K562 (cell line): Measurements from ENCODE around the gene SNX4. TPM values are rescaled to one million over a fixed set of nuclear protein-coding genes. Genes with fewer than 3 reads are reported as not detected.

ENCODE experiments used
- CC2D1A ChIP-seq: fragments of 450-650 bp; IDR thresholded peaks from 2 replicates; pipeline ENCODE4 v1.6.1; 2017; ENCODE audit warnings: mild to moderate bottlenecking
- CHCHD3 ChIP-seq: fragments of 250-450 bp; sonication (Bioruptor Pico); IDR thresholded peaks from 2 replicates; pipeline ENCODE4 v2.1.2; 2022; ENCODE audit warnings: mild to moderate bottlenecking
- ID3 ChIP-seq, 2 experiments: fragments of 250-450 bp in 1 of 2; fragments of 450-650 bp in 1 of 2; sonication (Bioruptor Pico) in 1 of 2; IDR thresholded peaks; 2 replicates each; pipeline versions ENCODE4 v1.6.1 to v1.8.0; 2016 to 2021; ENCODE audit warnings: mild to moderate bottlenecking in 2 of 2, moderate library complexity in 2 of 2, missing compliant biosample characterization in 1 of 2, missing genetic modification characterization in 1 of 2
- L3MBTL2 ChIP-seq: fragments of 450-650 bp; IDR thresholded peaks from 2 replicates; pipeline ENCODE4 v1.6.1; 2016; ENCODE audit warnings: mild to moderate bottlenecking, moderate library complexity
- MTF1 ChIP-seq: fragments of 250-450 bp; sonication (Bioruptor Pico); IDR thresholded peaks from 2 replicates; pipeline ENCODE4 v1.9.0; 2021; ENCODE audit warnings: moderate library complexity, mild to moderate bottlenecking, inconsistent platforms, borderline replicate concordance
- NFYB ChIP-seq: IDR thresholded peaks from 2 replicates; pipeline ENCODE4 v1.6.1; 2011; ENCODE audit warnings: mild to moderate bottlenecking, moderate library complexity; ENCODE audit not compliant: insufficient read length; ENCODE audit errors: extremely low read depth
- PHB2 ChIP-seq: fragments of 450-650 bp; IDR thresholded peaks from 2 replicates; pipeline ENCODE4 v1.6.1; 2017; ENCODE audit warnings: low read depth
- PHF20 ChIP-seq: fragments of 450-650 bp; IDR thresholded peaks from 2 replicates; pipeline ENCODE4 v1.6.1; 2018; ENCODE audit not compliant: partially characterized antibody
- REST ChIP-seq, 2 experiments: fragments of 450-650 bp; formaldehyde crosslinking in 1 of 2; IDR thresholded peaks; 2 replicates each; pipeline versions ENCODE4 v1.4.0 to v1.6.1; 2014 to 2020; ENCODE audit warnings: mild to moderate bottlenecking in 2 of 2, borderline replicate concordance in 1 of 2, low read depth in 1 of 2
- SMARCB1 ChIP-seq: IDR thresholded peaks from 2 replicates; pipeline ENCODE4 v1.6.1; 2011; ENCODE audit warnings: improper control_type of control experiment, low read depth; ENCODE audit not compliant: insufficient read length
- SMARCC2 ChIP-seq: fragments of 450-650 bp; IDR thresholded peaks from 2 replicates; pipeline ENCODE4 v1.6.1; 2017; ENCODE audit warnings: antibody characterized with exemption, moderate library complexity, mild to moderate bottlenecking, low read depth
- YBX1 ChIP-seq: fragments of 450-650 bp; IDR thresholded peaks from 2 replicates; pipeline ENCODE4 v1.7.1; 2016; ENCODE audit warnings: mild to moderate bottlenecking
- ZBTB9 ChIP-seq: fragments of 450-650 bp; formaldehyde crosslinking; IDR thresholded peaks from 2 replicates; pipeline ENCODE4 v1.4.0; 2020; ENCODE audit warnings: mild to moderate bottlenecking, moderate library complexity
- ZC3H8 ChIP-seq: fragments of 450-650 bp; IDR thresholded peaks from 2 replicates; pipeline ENCODE4 v1.6.1; 2017
- ZNF347 ChIP-seq: fragments of 450-650 bp; formaldehyde crosslinking; IDR thresholded peaks from 2 replicates; pipeline ENCODE4 v1.4.0; 2020; ENCODE audit warnings: low read depth, mild to moderate bottlenecking, moderate library complexity
- ZNF57 ChIP-seq: fragments of 450-650 bp; formaldehyde crosslinking; IDR thresholded peaks from 2 replicates; pipeline ENCODE4 v1.4.0; 2020; ENCODE audit warnings: mild to moderate bottlenecking, moderate library complexity
- ZNF785 ChIP-seq: fragments of 250-450 bp; sonication (Bioruptor Pico); IDR thresholded peaks from 2 replicates; pipeline ENCODE4 v1.4.0; 2020; ENCODE audit warnings: mild to moderate bottlenecking
- polyA plus RNA-seq, 8 experiments: library from polyadenylated mRNA; depleted of rRNA in 4 of 8; stranded (reverse) in 5 of 8; unstranded in 3 of 8; fragments of >200 nt; fragmentation: Nextera tagmentation in 2 of 8; fragmentation: Illumina TruSeq in 1 of 8; extraction: Ambion mirVana in 2 of 8; extraction: Trizol in 1 of 8; gene quantifications; 2 replicates each; pipeline versions ENCODE4 v1.2.1 to v1.2.3, GENCODE V29; 2011 to 2014; ENCODE audit warnings: inconsistent platforms in 1 of 8, missing spikeins in 1 of 8
- total RNA-seq, 7 experiments: library from RNA; depleted of rRNA in 6 of 7; stranded (reverse); fragments of >200 nt in 6 of 7; fragmentation: Illumina TruSeq in 2 of 7; extraction: Trizol in 2 of 7; gene quantifications; 2 replicates each; pipeline versions ENCODE4 v1.2.1 to v1.2.3, GENCODE V29; 2011 to 2021; ENCODE audit warnings: low replicate concordance in 1 of 7
- TF ChIP-seq, protein P1 (sequence below): fragments of 200-800 bp; sonication (Bioruptor generic); IDR thresholded peaks from 2 replicates; pipeline ENCODE4 v1.6.1; 2017; ENCODE audit warnings: missing genetic modification characterization, missing compliant biosample characterization

The SNX4 gene
- total and polyA plus RNA-seq, 9 of the 15 experiments (the other 6 are each of a cell fraction or from before 2014, with no cell fraction given) = 11.4 to 40.3 (median 30.0) TPM

DNA sequence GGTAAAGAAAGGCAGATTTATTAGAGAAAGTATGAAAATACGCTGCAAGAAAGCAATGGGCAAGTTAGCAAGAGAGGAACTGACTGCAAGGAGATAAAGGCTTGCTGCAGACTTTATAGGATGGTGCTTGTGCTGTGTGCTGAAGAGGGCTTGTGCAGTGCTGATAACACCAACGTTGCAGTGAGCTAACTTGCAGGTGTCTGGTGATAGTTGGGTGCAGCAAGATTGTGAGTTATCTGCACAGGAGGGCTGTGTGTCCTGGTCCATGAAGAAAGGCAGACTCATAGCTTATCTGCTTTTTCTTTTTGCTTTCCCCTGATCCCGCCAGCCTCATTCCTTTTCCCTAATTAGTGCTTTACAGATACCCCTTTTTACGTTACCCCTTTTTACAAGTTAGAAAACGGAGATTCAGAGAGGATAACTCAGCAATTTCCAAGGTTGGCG, 86.9 kb downstream of the SNX4 start (continued):
- TF ChIP-seq ZNF785 (CRISPR knock-in tag) = no peak
- no peak for TF ChIP-seq ZBTB9
- no peak for TF ChIP-seq YBX1
- TF ChIP-seq ZNF57 (CRISPR knock-in tag) = no peak
- TF ChIP-seq ID3 (CRISPR knock-in tag; IDR thresholded peaks at IDR 0.05) = no peak
- TF ChIP-seq ID3 (tag; IDR thresholded peaks at IDR 0.05) = 0 out of 2 replicates have a peak, but pooled peaks have one; percentile 42
- peak; percentile 11 for TF ChIP-seq PHF20
- TF ChIP-seq MTF1 = no peak
- no peak for TF ChIP-seq SMARCB1
- TF ChIP-seq SMARCC2 = peak; percentile 93
- no peak for TF ChIP-seq CHCHD3 (CRISPR knock-in tag)
- no peak for TF ChIP-seq ZNF347
- TF ChIP-seq, protein P1, sequence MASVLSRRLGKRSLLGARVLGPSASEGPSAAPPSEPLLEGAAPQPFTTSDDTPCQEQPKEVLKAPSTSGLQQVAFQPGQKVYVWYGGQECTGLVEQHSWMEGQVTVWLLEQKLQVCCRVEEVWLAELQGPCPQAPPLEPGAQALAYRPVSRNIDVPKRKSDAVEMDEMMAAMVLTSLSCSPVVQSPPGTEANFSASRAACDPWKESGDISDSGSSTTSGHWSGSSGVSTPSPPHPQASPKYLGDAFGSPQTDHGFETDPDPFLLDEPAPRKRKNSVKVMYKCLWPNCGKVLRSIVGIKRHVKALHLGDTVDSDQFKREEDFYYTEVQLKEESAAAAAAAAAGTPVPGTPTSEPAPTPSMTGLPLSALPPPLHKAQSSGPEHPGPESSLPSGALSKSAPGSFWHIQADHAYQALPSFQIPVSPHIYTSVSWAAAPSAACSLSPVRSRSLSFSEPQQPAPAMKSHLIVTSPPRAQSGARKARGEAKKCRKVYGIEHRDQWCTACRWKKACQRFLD (CRISPR knock-in tag) = peak; percentile 77; the same call in 1 of the 2 replicates
- TF ChIP-seq NFYB = no peak
- no peak for TF ChIP-seq L3MBTL2
- no peak for TF ChIP-seq ZC3H8
- TF ChIP-seq REST (IDR thresholded peaks at IDR 0.05; ENCODE audit: borderline replicate concordance) = no peak; the same call in 1 of the 2 replicates
- no peak for TF ChIP-seq REST (CRISPR knock-in tag; IDR thresholded peaks at IDR 0.05; ENCODE audit: low read depth)
- TF ChIP-seq PHB2 = peak; percentile 97
- peak; percentile 99 for TF ChIP-seq CC2D1A
